Measurements from ENCODE around the gene WRAP73.

DNA sequence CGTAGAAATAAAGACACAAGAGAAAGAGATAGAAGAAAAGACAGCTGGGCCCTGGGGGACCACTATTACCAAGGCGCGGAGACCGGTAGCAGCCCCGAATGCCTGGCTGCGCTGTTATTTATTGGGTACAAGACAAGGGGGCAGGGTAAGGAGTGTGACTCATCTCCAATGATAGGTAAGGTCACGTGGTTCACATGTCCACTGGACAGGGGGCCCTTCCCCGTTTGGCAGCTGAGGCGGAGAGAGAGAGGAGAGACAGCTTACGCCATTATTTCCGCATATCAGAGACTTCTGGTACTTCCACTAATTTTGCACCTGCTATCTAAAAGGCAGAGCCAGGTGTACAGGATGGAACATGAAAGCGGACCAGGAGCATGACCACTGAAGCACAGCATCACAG, 29.2 kb downstream of the WRAP73 start:
- TF ChIP-seq, protein P1, sequence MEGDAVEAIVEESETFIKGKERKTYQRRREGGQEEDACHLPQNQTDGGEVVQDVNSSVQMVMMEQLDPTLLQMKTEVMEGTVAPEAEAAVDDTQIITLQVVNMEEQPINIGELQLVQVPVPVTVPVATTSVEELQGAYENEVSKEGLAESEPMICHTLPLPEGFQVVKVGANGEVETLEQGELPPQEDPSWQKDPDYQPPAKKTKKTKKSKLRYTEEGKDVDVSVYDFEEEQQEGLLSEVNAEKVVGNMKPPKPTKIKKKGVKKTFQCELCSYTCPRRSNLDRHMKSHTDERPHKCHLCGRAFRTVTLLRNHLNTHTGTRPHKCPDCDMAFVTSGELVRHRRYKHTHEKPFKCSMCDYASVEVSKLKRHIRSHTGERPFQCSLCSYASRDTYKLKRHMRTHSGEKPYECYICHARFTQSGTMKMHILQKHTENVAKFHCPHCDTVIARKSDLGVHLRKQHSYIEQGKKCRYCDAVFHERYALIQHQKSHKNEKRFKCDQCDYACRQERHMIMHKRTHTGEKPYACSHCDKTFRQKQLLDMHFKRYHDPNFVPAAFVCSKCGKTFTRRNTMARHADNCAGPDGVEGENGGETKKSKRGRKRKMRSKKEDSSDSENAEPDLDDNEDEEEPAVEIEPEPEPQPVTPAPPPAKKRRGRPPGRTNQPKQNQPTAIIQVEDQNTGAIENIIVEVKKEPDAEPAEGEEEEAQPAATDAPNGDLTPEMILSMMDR (IDR thresholded peaks at IDR 0.05): no peak
- TF ChIP-seq POLR2AphosphoS5 (IDR thresholded peaks at IDR 0.05) (no peak), POLR2A (IDR thresholded peaks at IDR 0.05; ENCODE audit: low read depth) (no peak)
